ENCODE measurements around the gene PNMT. TPM values are rescaled to one million over a fixed set of nuclear protein-coding genes. Genes with fewer than 3 reads are reported as not detected.
A peak's percentile ranks its signal among the peaks of the same experiment; 100 is the strongest.
"Not testable (repeated sequence)": the region's sequence is repeated elsewhere in the genome, so short reads cannot be mapped to it uniquely, and the experiment has no call there.

Gene PNMT
- total RNA-seq, 2 donors from 2014 or later, result 9.7 to 11.2 TPM

DNA sequence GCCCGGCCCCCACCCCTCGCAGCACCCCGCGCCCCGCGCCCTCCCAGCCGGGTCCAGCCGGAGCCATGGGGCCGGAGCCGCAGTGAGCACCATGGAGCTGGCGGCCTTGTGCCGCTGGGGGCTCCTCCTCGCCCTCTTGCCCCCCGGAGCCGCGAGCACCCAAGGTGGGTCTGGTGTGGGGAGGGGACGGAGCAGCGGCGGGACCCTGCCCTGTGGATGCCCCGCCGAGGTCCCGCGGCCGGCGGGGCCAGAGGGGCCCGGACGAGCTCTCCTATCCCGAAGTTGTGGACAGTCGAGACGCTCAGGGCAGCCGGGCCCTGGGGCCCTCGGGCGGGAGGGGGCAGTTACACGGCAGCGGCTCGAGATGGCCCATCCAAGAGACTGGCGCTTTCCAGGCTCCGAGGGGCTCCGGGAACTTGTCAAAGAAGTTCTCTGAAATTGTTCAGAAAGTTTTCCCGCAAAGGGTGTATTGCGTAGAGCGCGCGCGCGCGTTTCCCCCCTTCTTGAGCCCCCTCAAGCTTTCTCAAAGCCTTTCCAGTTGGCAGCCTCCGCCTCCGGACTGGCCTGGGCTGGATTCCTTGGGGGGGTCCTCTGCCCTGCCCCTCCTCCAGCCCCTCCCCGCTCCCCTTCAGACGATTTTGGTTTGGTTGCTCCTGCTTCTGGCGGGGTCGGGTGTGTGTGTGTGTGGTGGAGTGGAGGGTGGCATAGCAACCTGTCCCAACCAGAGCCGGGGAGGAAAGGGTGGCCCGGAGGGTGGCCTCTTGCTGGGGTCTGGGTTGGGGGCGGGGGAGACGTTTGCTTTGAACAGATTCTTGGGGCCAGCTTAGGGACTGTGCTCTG, 32.1 kb downstream of the PNMT start:
- DNase-seq (peak; percentile 31), ATAC-seq (peak; percentile 48 to 64)
- intact Hi-C loops (cut with DNase I), result no loop called here

DNA sequence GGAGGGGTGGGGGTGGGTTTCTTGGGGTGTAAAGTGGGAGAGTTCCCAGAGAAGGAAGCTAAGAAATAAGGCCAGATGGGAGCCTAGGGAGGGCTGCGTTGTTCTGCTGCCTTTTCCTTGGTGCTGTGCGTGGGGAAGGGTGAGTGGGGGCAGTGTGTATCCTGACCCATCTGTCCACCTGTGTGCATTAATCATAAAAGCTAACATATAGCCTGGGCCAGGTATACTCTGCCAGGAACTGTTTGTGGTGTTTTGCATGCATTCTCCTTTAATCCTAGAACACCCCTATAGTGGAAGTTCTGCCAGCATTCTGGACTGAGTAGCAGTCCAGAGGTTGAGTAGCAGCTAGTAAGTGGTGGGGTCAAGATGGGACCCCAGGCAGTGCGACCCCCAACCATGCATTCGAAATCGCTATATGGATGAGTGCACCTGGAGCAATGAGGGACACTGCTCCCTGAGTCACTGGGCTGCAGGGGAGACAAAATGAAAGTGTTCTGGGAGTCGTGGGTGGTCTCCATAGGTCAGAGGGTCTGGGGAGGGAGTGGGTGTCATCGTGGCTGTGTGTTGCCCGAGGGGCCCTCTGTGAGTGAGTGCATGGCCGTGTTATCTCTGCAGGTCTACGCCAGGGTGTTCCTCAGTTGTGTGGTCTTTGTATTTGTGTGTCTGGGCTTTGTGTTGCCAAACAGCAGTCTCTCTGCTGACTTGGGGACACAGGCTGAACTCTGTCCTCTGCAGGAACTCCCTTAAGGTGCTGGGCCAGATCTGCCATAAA, 32.9 kb downstream of the PNMT start:
- DNase-seq (no peak), ATAC-seq (no peak)
- intact Hi-C loops (cut with DNase I), result no loop called here

DNA sequence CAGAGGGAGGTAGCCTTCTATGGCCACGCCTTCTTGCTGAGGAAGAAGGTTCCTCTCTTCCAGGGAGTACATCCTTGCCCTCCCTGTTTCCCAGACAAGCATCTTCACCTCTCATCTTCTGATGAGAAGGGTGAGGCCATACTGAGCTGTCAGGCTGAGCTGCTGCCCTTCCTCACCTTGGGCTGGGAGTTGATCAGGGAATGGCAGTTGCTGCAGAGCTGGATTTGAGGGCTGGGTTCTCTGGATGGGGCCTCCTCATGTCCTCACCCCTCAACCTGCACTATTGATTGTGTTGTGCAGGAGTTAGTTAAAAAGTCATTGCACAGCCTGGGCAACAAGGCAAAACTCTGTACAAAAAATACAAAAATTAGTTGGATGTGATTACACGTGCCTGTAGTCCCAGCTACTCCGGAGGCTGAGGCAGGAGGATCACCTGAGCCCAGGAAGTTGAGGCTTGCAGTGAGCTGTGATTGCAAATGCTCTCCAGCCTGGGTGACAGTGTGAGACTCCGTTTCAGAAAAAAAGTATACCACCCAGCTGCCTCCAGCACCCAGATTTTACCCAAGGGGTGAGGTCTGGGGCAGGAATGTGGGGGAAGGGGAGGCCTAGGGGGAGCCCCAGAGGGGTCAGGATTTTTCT, 33.6 kb downstream of the PNMT start:
- intact Hi-C loops (cut with DNase I), result no loop called here
- no peak for ATAC-seq

DNA sequence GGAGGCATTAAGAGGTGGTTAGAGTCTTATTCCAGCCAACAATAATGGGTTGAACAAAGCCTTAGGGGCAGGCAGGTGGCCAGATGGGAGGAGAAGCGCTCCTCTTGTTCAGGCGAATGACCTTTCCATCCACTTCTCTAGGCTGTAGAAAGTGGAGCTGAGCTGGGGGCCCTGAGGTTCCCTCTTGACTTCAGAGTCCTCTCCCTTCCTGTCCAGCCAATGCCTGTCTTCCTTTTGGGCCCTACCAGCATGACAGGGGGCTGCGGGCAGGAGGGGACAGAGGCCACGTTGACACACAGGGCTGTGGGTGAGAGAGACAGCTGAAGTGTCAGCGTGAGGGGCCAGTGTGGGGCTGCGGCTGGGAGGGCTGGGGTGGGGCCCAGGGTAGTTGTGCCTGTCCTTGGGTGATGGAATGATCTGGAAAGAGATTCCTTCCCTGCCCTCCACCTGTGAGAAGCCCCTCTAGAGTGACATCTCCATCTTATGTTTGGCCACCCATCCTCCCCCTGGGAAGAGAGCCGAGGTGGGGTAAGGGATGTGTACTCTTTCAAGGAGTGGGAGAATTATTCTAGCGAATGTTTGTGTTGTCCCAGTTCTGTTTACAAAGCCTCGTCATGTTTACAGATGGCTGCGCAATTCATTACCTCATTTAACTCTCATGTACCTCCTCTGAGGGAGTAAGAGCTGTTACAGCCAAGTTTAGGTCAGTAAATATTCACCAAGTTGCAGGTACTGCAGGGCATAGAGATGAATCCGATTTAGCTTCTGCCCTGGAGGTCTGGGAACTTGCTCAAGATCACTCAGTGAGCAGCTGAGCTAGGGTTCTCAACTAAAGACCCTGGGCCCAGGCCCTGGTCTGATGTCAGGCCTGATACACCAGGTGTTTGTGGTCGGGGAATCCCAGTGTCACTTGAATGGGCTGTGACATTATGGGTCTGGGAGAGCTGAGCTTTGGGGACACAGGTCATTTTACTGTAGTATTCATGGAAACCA, 34.9 kb downstream of the PNMT start:
- intact Hi-C loops (cut with DNase I), result no loop called here
- DNase-seq, result no peak
- ATAC-seq, result peak; percentile 1 to 10

More for the DNA sequence above, 33.6 kb downstream of the PNMT start:
- DNase-seq, result no peak

DNA sequence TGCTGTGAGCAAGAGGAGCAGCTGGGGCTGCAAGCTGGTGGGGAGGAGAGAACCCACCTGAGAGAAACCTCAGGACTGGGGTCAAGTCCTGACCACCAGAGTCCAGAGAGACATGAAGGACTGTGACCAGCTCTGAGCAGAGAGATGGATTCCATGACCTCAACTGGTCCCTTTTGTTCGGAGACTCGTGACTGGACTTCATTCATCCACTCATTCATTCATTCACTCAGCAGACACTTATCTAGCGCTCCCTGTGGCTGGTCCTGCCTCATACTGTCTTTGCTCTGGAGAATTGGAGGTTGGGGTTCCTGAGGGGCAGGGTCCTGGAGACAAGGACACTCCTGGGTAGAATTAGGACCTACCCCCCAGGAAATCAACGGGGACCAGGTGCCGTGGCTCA, 35.7 kb downstream of the PNMT start:
- ATAC-seq, result no peak
- intact Hi-C loops (cut with DNase I), result no loop called here

DNA sequence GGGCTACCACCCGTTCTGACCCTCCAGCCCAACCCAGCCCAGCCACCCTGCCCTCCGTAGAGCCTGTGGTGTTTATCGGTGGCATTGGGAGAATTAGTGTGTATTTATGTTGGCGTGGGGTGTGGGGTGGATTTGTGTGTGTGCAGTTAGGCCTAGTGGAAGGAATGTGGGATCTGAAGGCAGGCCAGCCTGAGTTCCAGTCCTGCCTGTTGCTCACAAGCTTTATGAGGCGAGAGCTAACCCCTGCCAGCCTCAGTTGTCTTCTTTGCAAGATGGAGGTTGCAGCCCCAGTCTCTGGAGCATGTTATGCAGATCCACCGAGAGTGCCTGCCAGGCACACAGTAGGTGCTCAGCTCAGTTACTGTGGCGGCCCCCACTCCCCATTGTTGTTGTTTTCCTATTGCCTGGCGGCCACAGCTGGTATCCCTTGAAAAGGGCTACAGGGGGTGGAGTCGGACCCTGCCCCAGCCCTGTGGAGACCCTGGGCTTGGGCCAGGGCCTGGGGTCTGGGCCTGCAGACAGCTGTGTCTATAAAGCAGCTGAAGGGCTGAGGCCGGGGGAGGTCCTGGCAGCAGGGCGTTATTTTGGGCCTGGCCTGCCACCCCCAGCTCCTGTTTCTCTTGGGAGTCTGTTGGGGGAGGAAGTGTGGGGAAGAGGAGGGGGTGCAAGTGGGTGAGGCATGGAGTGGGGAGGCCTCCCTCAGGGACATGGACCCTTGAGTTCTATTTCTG, 36.7 kb downstream of the PNMT start:
- ATAC-seq (peak; percentile 3 to 33), DNase-seq (no peak)
- intact Hi-C loops (cut with DNase I), result no loop called here

More for the DNA sequence above, 35.7 kb downstream of the PNMT start:
- DNase-seq, result no peak

DNA sequence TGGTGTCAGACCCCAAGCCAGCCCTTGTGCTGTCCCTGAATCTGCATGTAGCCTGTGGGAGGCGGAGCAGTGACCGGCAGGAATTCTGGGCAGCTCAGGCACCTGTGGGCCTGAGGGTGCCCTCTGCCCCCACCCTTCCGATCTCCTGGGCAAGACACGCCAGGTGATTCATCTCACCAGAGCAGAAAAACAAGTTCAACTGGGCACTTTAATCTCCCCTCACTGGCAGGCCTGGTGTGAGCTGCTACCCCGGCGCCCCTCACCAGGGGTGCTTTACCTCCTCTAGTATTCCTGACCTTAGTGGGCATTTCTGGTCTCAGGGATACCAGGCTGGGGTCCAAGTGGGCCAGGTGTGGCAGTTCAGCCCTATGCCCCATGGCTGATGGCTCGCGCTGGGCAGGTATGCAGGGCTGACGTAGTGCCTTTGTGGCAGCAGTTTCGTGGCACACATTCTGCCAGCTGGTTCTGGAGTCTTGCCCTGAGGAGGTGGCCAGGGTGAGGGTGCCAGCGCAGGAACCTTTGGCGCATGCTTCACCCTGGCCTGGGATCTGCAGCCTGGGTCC, 37.6 kb downstream of the PNMT start:
- intact Hi-C loops (cut with DNase I), result no loop called here
- ATAC-seq, result peak; percentile 12 to 55
- no peak for DNase-seq

DNA sequence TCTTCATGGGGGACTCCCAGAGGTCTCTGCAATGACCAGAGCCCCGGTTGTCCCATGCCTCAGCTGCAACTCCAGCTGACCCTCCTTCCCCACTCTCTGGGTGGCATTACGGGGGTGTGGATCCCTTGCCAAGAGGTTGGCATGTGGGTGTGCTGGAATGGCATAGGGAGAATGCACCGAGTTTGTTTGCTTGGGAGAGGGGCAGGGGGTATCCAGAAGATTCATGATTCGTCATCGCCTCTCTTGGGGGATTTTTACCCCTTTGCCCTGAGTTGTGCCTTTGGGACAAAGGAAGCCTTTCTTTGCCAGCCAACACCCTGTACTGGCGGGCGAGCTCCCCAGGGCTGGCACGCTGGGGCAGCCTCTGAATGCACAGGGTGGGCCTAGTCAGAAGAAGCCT, 38.1 kb downstream of the PNMT start:
- no peak for DNase-seq
- intact Hi-C loops (cut with DNase I), result no loop called here
- no peak for ATAC-seq

DNA sequence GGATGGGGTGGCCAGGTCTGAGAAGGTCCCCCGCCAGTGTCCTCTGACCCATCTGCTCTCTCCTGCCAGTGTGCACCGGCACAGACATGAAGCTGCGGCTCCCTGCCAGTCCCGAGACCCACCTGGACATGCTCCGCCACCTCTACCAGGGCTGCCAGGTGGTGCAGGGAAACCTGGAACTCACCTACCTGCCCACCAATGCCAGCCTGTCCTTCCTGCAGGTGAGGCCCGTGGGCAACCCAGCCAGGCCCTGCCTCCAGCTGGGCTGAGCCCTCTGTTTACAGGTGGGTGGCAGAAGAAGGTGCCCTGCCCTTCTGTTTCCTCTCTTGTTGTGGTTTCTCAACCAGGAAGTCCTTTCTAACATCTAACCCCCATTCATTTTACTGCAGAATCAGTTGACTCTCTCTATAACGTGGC, 38.7 kb downstream of the PNMT start:
- ATAC-seq (no peak), DNase-seq (no peak)
- intact Hi-C loops (cut with DNase I), result no loop called here

DNA sequence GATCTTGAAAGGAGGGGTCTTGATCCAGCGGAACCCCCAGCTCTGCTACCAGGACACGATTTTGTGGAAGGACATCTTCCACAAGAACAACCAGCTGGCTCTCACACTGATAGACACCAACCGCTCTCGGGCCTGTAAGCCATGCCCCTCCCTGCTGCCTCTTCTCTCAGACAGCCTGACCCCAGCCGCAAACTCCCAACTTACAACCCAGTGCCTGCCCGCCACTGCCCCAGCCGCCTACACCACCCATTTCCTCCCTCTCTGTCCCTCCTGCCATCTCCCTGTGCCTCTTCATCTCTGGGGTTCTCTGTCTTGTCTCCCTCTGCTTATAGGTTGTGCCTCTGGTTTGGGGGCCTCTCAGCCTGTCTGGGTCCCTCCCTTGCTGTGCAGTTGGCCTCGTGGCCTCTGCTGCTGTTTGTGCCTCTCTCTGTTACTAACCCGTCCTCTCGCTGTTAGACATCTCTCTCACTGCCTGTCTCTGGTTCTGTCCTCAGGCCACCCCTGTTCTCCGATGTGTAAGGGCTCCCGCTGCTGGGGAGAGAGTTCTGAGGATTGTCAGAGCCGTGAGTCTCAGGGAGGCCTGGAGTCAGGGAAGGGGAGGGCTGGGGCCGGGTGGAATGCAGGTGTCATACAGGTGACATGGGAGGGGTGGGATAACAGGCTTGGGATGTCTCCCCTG, 41.2 kb downstream of the PNMT start:
- no peak for DNase-seq
- intact Hi-C loops (cut with DNase I), result no loop called here
- no peak for ATAC-seq

DNA sequence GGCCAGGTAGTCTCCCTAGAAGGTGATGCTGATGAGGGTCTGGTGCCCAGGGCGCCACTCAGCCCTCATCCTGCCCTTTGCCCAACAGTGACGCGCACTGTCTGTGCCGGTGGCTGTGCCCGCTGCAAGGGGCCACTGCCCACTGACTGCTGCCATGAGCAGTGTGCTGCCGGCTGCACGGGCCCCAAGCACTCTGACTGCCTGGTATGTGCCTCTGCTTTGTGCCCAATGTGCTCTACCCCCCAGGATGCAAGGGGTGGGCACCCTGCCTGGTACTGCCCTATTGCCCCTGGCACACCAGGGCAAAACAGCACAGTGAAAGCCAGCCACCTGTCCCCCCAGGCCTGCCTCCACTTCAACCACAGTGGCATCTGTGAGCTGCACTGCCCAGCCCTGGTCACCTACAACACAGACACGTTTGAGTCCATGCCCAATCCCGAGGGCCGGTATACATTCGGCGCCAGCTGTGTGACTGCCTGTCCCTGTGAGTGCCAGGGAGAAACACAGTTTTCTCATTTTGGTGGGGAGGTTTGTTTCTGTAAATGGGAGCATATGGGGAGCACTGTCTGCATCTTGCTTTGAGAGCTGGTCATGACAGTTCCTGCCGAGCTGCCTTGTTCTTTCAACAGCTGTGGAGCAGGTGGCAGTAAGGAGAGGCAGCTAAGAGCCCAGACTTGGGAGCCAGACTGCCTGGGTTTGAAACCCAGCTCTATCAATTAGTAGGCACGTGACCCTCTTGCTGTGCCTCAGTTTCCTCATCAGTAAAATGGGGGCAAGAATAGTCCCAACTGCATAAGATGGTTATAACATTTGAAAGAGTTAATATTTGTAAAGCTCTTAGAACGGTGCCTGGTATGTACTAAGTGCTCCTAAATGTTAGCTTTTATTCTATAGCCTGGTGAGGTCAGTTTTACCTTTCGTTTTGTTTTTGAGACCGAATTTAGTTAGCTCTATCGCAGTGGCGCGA, 42.0 kb downstream of the PNMT start:
- DNase-seq (no peak), ATAC-seq (no peak)
- intact Hi-C loops (cut with DNase I), result no loop called here

DNA sequence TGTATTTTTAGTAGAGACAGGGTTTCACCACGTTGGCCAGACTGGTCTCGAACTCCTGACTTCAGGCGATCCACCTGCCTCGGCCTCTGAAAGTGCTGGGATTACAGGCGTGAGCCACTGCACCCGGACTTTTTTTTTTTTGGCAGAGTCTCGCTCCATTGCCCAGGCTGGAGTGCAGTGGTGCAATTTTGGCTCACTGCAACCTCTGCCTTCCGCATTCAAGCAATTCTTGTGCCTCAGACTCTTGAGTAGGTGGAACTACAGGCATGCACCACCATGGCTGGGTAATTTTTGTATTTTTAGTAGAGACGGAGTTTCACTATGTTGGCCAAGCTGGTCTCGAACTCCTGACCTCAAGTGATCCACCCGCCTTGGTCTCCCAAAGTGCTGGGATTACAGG, 42.8 kb downstream of the PNMT start:
- ATAC-seq; DNase-seq; intact Hi-C loops (cut with DNase I): not testable (repeated sequence)

DNA sequence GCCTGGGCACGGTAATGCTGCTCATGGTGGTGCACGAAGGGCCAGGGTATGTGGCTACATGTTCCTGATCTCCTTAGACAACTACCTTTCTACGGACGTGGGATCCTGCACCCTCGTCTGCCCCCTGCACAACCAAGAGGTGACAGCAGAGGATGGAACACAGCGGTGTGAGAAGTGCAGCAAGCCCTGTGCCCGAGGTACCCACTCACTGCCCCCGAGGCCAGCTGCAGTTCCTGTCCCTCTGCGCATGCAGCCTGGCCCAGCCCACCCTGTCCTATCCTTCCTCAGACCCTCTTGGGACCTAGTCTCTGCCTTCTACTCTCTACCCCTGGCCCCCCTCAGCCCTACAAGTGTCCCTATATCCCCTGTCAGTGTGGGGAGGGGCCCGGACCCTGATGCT, 43.6 kb downstream of the PNMT start:
- no peak for DNase-seq
- no peak for ATAC-seq
- intact Hi-C loops (cut with DNase I), result no loop called here

DNA sequence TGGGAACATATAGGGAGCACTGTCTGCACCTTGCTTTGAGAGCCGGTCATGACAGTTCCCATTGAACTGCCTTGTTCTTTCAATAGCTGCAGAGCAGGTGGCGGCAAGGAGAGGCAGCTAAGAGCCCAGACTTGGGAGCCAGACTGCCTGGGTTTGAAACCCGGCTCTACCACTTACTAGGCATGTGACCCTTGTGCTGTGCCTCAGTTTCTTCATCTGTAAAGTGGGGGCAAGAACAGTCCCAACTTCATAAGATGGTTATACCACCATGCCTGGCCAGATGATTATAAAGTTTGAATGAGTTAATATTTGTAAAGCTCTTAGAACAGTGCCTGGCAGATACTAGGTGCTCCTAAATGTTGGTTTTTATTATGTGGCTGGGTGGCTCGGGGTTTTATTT, 46.0 kb downstream of the PNMT start:
- no peak for ATAC-seq
- intact Hi-C loops (cut with DNase I), result no loop called here
- DNase-seq, result no peak

DNA sequence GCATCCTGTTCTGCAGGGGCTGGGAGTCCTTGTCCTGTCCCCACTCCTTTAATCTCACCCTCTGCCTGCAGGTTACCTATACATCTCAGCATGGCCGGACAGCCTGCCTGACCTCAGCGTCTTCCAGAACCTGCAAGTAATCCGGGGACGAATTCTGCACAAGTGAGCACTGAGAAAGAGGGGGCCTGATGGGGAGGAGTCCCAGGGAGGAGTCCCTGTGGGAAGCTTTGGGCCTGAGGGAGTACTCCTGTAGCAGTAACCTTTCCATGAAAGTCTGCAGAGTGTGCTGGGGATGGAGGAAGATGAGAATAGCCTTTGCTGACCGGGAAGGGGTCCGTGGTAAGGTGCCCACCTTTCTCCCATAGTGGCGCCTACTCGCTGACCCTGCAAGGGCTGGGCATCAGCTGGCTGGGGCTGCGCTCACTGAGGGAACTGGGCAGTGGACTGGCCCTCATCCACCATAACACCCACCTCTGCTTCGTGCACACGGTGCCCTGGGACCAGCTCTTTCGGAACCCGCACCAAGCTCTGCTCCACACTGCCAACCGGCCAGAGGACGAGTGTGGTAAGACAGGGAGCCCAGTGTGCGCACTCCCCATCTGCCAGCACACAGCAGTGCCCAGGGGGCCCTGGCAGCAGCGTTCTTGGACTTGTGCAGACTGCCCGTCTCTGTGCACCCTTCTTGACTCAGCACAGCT, 47.3 kb downstream of the PNMT start:
- ATAC-seq, result no peak
- no peak for DNase-seq
- intact Hi-C loops (cut with DNase I), result no loop called here

All from left cardiac atrium (tissue), 4 donors.